ENCODE results near the gene BTBD9. TPM values are rescaled to one million over a fixed set of nuclear protein-coding genes. Genes with fewer than 3 reads are reported as not detected.

The BTBD9 gene
- total and polyA plus RNA-seq, 9 of the 15 experiments (the other 6 are each of a cell fraction or from before 2014, with no cell fraction given): 0.08 to 1.6 (median 0.58) TPM

DNA sequence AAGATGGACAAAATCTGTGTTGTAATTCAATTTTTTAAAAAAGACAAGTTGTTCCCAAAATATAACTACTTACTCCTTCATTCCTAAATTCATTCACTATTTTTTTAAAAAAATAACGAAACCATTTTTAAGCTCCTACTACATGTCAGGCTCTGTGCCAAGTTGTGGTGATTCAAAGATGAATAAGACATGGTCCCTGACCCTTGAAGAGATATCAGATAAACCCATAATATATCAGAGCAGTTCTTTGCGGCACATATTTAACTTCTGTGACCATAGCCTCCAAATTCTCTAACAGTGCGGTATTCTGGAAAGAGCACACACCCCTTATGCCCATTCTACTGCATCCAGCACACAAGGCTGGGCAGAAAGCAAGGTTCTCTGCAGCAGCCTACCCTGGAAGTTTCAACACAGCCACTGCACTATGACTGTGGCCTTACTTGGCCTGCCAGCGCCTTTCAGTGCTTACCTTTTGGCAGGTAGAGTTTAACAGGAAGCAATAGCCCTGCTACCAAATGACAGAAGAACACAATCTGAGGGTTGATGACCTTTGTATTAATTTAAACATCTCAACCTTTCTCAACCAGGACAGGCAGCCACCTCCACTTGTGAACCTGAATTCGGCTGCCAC, 406.5 kb downstream of the BTBD9 start (continued):
- TF ChIP-seq RAD51 (IDR thresholded peaks at IDR 0.05; ENCODE audit: borderline replicate concordance, low read depth) (no peak), RBM34 (IDR thresholded peaks at IDR 0.05; ENCODE audit: borderline replicate concordance, insufficient read depth, low read length) (no peak), KLF1 (tag; IDR thresholded peaks at IDR 0.05) (no peak), TBL1XR1 (IDR thresholded peaks at IDR 0.05; ENCODE audit: low read length in 2 of 2) (no peak), RBM14 (IDR thresholded peaks at IDR 0.05; ENCODE audit: borderline replicate concordance, insufficient read depth, low read depth, low read length) (no peak), SNAPC5 (CRISPR knock-in tag; IDR thresholded peaks at IDR 0.05) (no peak), ZNF717 (CRISPR knock-in tag; IDR thresholded peaks at IDR 0.05) (no peak)

- Histone ChIP-seq H4K20me1 (replicated peaks; ENCODE audit: control insufficient read depth, insufficient read depth, low read length) (peaks cover 7% of the 10 kb centered on the region), H3K9ac (ENCODE audit: insufficient read depth in 1 of 2, low read depth in 2 of 2, low read length in 2 of 2) (no peak overlapping the region), H3K9me1 (ENCODE audit: control insufficient read depth, insufficient read depth, low read length) (no peaks in the 10 kb centered on the region), H2AFZ (ENCODE audit: low read depth, low read length) (no peak overlapping the region), H3K9me3 (replicated peaks; ENCODE audit: control insufficient read depth, insufficient read depth, low read depth, low read length) (no peaks in the 10 kb centered on the region), H3K4me1 (replicated peaks in 1 of 2; ENCODE audit: control insufficient read depth in 2 of 2, insufficient read depth in 2 of 2, low read length in 2 of 2) (no peaks in the 10 kb centered on the region), H3K79me2 (ENCODE audit: control insufficient read depth, insufficient read depth, low read length) (no peaks in the 10 kb centered on the region), H3K27ac (ENCODE audit: extremely low read depth, low read depth, low read length) (no peak overlapping the region), H3K4me2 (ENCODE audit: insufficient read depth, low read length) (no peak overlapping the region), H3K36me3 (ENCODE audit: control insufficient read depth, insufficient read depth, low read length) (no peaks in the 10 kb centered on the region), H3K27me3 (ENCODE audit: control insufficient read depth in 2 of 2, insufficient read depth in 2 of 2, low read length in 2 of 2) (peaks cover 12% of the 10 kb centered on the region in 2 experiments; a peak in 4 of 5 replicates), H3K4me3 (no peak overlapping the region)
- ChIA-PET CTCF (ENCODE audit: low intra/inter-chr PET ratio) (no interaction called here), POLR2A (no interaction called here)
- ATAC-seq (no peak), DNase-seq (ENCODE audit: extremely low read depth in 1 of 4, low spot score in 3 of 4) (no peak), FAIRE-seq (no peak)
- WGBS (ENCODE audit: insufficient coverage, low coverage, missing lambda C conversion rate): 0% methylated on average over 2 of the region's 2 CpGs
- no TSS peak for BruUV-seq (replicated peaks)
- intact Hi-C loops (cut with micrococcal nuclease): no loop called here
- TF ChIP-seq, protein P1, sequence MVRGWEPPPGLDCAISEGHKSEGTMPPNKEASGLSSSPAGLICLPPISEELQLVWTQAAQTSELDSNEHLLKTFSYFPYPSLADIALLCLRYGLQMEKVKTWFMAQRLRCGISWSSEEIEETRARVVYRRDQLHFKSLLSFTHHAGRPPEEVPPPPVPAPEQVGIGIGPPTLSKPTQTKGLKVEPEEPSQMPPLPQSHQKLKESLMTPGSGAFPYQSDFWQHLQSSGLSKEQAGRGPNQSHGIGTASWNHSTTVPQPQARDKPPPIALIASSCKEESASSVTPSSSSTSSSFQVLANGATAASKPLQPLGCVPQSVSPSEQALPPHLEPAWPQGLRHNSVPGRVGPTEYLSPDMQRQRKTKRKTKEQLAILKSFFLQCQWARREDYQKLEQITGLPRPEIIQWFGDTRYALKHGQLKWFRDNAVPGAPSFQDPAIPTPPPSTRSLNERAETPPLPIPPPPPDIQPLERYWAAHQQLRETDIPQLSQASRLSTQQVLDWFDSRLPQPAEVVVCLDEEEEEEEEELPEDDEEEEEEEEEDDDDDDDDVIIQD (CRISPR knock-in tag; IDR thresholded peaks at IDR 0.05): no peak
- no peak for TF ChIP-seq RCOR1 (IDR thresholded peaks at IDR 0.05; ENCODE audit: borderline replicate concordance in 1 of 2, low read depth in 2 of 2, low read length in 2 of 2)
- no peak for TF ChIP-seq ZBTB17 (CRISPR knock-in tag; IDR thresholded peaks at IDR 0.05)
- TF ChIP-seq PML (IDR thresholded peaks at IDR 0.05; ENCODE audit: low read length): no peak
- no peak for TF ChIP-seq LEF1 (IDR thresholded peaks at IDR 0.05)
- no peak for TF ChIP-seq SP1 (CRISPR knock-in tag; IDR thresholded peaks at IDR 0.05)
- TF ChIP-seq ZNF780A (CRISPR knock-in tag; IDR thresholded peaks at IDR 0.05): no peak
- no peak for TF ChIP-seq E2F1 (CRISPR knock-in tag; IDR thresholded peaks at IDR 0.05)
- in situ Hi-C loops (cut with MboI): no loop called here
Observed at GRCh38 chr6:38225766-38226165, 414.0 kb downstream of the BTBD9 start.
